ENCODE results near the gene FOXP1.

Gene FOXP1

DNA sequence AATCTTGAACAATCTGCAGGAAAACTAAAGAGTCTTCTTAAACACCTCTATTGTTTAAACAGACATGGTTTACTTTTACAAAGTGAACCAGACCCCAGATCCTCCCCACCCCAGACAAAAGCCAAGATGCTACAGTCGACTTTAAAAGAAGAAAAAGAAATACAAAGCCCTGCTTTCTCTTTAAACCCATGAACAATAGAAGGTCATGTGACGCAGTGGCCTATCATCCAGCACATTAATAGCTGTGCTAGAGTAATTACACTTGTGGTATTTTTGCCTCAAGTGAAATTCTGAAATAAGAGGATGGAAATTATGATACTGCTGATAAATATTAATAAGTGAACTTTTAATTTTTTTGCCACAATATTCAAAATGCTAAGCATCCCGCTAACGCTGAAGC is 613.4 kb downstream of the FOXP1 start:
- no peak for TF ChIP-seq POLR2A (IDR thresholded peaks at IDR 0.05; ENCODE audit: low read depth, low read length)
- no peak for TF ChIP-seq POLR2AphosphoS5 (IDR thresholded peaks at IDR 0.05; ENCODE audit: low read depth, low read length)
- no peak for TF ChIP-seq TAF1 (IDR thresholded peaks at IDR 0.05; ENCODE audit: borderline replicate concordance, low read depth, low read length)
- FAIRE-seq = no peak
- no peak for DNase-seq (ENCODE audit: insufficient read length)

DNA sequence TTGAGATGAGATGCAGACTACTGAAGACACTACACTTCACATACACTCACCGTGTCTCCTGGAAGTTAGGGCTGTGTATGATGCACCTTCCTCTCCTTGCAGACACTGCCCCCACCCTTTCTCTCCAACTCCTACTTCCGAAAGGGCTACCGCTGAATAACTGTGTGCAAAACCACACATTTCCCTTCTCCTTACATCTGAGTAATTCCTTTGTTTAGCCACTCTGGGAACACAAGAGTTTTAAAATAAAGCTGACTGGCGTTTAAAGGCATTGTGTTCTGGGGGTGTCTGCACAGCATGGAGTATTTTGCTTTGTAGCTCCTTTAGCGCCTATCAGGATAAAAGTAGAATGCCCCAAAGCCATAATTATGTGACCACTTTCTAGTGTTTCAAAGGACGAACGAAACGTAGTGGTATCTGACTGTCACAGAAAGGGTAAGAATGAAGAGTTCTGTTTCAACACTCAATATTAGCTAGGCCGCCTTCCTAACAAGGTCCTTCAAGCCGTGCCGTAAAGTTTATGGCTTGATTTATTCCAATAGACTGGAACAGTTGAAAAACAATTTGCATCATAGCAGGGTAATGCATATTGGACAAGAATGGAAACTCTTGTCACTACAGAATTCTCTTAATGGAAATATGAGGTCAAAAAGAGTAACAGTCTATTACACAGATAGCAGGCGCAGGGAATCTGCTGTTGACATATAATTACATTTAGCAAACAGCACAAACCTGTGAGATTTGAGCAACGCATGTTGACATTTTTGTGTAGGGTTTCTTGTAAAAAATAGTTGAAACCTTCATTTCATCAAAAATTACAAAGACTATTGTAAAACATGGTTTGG is 619.9 kb downstream of the FOXP1 start:
- no peak for TF ChIP-seq POLR2AphosphoS5 (IDR thresholded peaks at IDR 0.05; ENCODE audit: low read depth, low read length)
- no peak for TF ChIP-seq TAF1 (IDR thresholded peaks at IDR 0.05; ENCODE audit: borderline replicate concordance, low read depth, low read length)
- no peak for TF ChIP-seq POLR2A (IDR thresholded peaks at IDR 0.05; ENCODE audit: low read depth, low read length)
- FAIRE-seq = no peak
- no peak for DNase-seq (ENCODE audit: insufficient read length)

DNA sequence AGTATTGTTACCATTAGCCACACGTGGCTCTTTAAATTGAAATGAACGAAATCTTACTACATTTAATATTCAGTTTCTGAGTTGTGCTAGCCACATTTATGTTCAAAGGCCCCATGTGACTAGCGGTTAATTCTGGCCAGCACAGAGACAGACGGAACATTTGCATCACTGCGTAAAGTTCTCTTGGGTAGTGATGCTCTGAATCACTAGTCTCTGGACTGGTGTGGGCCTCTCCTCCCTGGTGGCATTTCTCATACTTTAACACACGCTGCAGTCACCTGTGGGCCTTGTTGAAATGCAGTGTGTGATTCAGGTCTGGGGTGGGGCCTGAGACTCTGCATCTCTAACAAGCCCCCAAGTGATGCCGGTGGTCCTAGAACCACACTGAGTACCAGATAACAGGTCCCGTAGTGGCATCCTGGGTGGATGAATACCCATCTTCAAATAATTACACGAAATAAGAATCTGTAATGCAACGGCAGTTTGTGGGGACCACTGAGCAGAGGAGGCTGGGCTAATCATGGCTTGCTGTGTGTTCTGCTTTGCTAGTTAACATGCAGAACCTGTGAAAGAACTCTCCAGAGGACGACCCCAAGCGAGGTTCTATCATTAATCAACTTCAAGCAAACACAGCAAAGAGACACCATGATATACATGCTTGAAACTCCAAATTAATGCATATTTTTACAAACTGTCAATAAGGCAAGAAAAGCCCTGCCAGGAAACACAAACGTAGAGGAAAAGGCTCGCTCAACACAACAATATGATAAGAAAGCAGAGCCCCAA is 623.8 kb downstream of the FOXP1 start:
- FAIRE-seq (no peak), DNase-seq (ENCODE audit: insufficient read length) (no peak)
- TF ChIP-seq POLR2AphosphoS5 (IDR thresholded peaks at IDR 0.05; ENCODE audit: low read depth, low read length) = no peak
- no peak for TF ChIP-seq TAF1 (IDR thresholded peaks at IDR 0.05; ENCODE audit: borderline replicate concordance, low read depth, low read length)
- TF ChIP-seq POLR2A (IDR thresholded peaks at IDR 0.05; ENCODE audit: low read depth, low read length) = no peak

DNA sequence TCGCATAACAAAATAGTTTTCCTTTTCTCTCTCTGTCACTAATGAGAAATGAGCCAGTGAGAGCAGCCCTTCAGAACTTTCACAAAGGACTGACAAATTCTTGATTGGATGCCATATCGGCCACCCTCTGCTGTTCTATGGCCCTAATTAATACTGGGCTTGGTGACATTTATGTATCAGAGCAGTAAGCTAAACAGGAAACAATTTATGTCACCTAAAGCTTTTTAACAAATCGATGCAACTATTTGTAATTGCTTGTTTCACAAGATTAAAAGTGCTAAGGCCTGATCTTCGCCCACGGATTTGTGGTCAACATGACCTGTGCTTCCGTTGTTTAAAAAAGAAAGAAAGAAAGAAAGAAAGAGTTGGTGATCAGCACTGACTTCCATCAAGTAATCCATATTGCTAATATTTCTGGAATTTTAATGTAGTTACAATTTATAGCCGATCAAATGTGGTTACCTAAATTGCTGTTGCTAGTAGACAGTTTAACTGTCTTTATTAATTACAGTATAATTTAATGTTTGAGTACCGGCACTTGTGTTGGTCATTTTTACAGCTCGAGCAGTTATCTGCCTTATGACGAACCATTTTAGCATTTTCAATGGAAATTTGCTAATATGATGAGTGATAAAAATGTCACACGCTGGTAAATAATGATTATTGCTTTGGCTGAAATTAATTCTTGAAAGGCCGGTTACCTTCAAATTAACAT is 631.3 kb downstream of the FOXP1 start:
- TF ChIP-seq POLR2AphosphoS5 (IDR thresholded peaks at IDR 0.05; ENCODE audit: low read depth, low read length) (no peak), TAF1 (IDR thresholded peaks at IDR 0.05; ENCODE audit: borderline replicate concordance, low read depth, low read length) (no peak), POLR2A (IDR thresholded peaks at IDR 0.05; ENCODE audit: low read depth, low read length) (no peak)
- DNase-seq (ENCODE audit: insufficient read length) = no peak
- no peak for FAIRE-seq

DNA sequence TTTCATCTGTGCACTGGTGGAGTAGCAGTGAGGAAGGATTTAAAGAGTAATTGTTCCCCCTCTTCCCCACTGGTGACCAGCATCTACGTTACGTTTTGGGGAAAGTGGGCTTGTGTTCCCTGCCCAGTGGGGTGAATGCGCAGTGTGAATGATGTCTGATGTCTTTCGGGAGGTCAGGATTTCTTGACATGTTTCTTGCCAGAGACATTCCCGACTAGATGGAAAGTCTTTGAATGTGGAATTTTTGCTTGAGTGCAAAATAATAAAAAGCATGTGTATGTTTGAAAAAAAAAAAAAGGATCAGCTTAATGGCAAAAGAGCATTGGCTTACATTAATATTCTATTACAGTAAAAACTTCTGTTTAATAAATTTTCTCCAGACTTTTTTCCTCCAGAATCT is 632.2 kb downstream of the FOXP1 start:
- TF ChIP-seq POLR2A (IDR thresholded peaks at IDR 0.05; ENCODE audit: low read depth, low read length) = no peak
- TF ChIP-seq POLR2AphosphoS5 (IDR thresholded peaks at IDR 0.05; ENCODE audit: low read depth, low read length) = no peak
- no peak for TF ChIP-seq TAF1 (IDR thresholded peaks at IDR 0.05; ENCODE audit: borderline replicate concordance, low read depth, low read length)
- DNase-seq (ENCODE audit: insufficient read length) (no peak), FAIRE-seq (no peak)

DNA sequence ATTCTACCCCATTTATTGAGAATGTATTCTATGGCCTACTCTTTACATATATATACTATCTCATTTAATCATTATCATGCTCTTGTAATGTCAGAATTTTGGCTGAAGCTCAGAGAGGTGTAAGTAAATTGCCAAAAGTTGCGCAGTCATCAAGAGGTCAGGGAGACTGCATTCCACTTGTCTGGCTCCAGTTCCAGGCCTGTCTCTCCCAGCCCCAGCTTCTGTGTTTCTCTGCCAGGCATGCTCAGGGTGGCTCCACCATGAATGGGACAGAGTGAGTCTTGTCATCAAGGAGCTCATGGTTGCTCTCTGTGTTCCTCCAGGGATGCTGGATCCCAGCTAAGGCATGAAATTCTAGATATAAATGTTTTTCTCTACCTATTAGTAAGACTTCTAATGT is 635.9 kb downstream of the FOXP1 start:
- DNase-seq (ENCODE audit: insufficient read length) (no peak), FAIRE-seq (no peak)
- no peak for TF ChIP-seq POLR2A (IDR thresholded peaks at IDR 0.05; ENCODE audit: low read depth, low read length)
- TF ChIP-seq POLR2AphosphoS5 (IDR thresholded peaks at IDR 0.05; ENCODE audit: low read depth, low read length) = no peak
- TF ChIP-seq TAF1 (IDR thresholded peaks at IDR 0.05; ENCODE audit: borderline replicate concordance, low read depth, low read length) = no peak

DNA sequence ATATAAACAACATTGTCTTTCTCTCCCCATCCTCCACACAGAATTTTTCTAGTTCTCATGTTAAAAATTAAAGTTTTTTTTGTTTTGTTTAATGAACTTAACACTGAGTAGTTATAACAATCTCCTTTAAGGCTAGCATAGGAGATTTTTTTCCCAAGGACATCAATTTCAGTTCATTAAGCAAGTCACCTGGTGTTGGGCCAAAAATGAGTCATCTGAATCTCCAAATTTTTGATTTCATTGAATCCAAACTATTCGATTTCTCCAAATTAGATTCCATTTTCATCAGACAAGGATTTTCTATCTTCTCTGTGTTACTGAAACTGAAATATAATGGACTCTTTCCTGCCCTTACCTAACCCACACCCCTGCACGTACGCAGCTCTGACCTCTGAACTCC is 639.6 kb downstream of the FOXP1 start:
- DNase-seq (ENCODE audit: insufficient read length) (no peak), FAIRE-seq (no peak)
- TF ChIP-seq POLR2A (IDR thresholded peaks at IDR 0.05; ENCODE audit: low read depth, low read length) (no peak), TAF1 (IDR thresholded peaks at IDR 0.05; ENCODE audit: borderline replicate concordance, low read depth, low read length) (no peak), POLR2AphosphoS5 (IDR thresholded peaks at IDR 0.05; ENCODE audit: low read depth, low read length) (no peak)

DNA sequence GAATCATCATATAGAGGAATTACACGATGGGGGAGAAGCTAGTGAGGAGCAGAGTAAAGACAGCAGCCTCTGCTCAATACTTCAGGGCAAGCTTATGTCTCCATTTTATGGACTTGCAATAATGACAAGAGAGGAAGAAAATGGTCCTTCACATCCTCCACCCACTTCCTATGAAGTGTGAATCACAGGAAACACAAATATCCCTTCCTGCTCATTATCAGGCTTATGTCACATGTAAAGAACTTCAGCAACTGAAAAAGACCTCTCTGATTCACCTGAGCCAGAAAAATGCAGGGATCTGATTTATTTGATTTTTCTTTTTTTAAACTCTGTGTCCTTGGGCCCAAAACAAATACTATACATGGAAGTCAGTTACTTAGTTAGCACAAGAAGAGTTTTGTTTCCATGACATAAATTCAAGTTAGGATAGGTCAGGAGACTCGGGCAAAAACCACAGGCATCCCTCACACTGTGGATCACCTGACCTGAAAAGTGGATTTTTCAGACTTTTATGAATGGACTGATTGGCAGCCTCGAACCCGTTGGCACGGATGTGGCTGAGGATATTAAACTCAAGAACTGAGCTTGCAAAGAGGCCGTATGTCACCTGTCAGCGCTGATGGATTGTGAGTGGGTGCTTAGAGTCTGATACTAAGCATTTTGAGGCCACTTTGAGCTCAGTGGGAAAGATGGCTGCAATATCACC is 650.3 kb downstream of the FOXP1 start:
- FAIRE-seq = no peak
- no peak for TF ChIP-seq POLR2A (IDR thresholded peaks at IDR 0.05; ENCODE audit: low read depth, low read length)
- no peak for DNase-seq (ENCODE audit: insufficient read length)

DNA sequence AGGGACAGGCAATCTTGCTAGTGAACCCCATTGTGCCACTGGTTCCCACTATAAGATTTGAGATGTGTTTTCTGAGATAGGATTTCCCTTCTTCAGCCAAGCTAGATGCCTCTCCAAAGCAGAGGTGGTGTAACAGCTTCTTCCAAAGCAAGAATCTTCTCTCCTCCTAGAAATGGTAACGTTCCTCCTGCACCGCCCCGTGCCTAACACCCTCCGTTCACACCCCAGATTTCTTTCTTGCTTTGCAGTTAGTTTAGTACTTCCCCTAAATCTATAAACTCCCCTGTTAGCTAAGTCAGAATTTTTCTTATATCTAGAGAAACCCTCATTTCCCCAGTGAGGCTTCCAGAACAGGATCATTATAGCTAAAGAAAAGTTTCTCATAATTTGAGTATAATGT is 653.5 kb downstream of the FOXP1 start:
- FAIRE-seq = no peak

DNA sequence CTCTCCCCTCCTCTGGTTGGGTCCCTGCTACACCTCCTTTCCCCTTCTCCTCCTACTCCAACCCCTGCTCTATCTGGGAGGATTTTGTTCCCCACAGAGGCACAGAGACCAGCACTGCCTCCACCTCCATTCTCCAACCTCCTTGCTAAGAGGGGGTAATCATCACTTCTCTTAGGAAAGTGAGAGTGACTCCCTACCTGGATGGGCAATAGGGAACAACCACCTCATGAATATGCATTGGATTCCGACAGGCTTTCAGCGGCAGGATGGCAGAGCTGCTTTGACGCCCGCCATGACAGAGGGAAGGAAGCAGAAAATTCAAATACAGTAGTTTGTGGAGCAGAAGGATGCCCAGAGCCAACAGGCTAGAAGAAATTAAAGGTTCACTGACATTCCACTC is 656.3 kb downstream of the FOXP1 start:
- DNase-seq (ENCODE audit: insufficient read length) = no peak
- no peak for FAIRE-seq
- no peak for TF ChIP-seq POLR2AphosphoS5 (IDR thresholded peaks at IDR 0.05; ENCODE audit: low read depth, low read length)
- no peak for TF ChIP-seq TAF1 (IDR thresholded peaks at IDR 0.05; ENCODE audit: borderline replicate concordance, low read depth, low read length)
- TF ChIP-seq POLR2A (IDR thresholded peaks at IDR 0.05; ENCODE audit: low read depth, low read length) = no peak

More for the DNA sequence above, 653.5 kb downstream of the FOXP1 start:
- DNase-seq (ENCODE audit: insufficient read length) = no peak
- no peak for TF ChIP-seq POLR2A (IDR thresholded peaks at IDR 0.05; ENCODE audit: low read depth, low read length)
- no peak for TF ChIP-seq TAF1 (IDR thresholded peaks at IDR 0.05; ENCODE audit: borderline replicate concordance, low read depth, low read length)

DNA sequence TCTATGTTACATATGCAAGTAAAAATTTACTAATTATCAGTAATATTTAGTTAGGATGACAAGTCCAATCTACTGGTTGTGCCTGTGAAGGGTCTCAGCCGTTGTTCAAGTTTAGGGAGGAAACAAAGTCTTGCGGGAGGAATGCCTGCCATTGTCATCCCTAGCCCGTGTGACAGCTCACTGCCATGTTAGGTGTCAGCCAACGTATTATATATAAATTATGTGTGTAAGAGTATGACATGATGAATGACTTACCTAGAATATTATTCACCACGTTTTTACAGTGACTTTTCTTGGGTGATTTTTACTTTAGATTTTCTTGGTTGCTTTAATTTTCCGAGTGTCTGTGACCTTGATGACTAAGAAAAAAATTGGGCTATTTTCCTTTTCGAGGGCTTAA is 656.7 kb downstream of the FOXP1 start:
- DNase-seq (ENCODE audit: insufficient read length) (no peak), FAIRE-seq (no peak)
- TF ChIP-seq TAF1 (IDR thresholded peaks at IDR 0.05; ENCODE audit: borderline replicate concordance, low read depth, low read length) = no peak
- no peak for TF ChIP-seq POLR2AphosphoS5 (IDR thresholded peaks at IDR 0.05; ENCODE audit: low read depth, low read length)
- TF ChIP-seq POLR2A (IDR thresholded peaks at IDR 0.05; ENCODE audit: low read depth, low read length) = no peak

Data from GM12892 (cell line).